HL-60 (cell line): Measurements from ENCODE around the gene XPNPEP3.

Experiments used
- DNase-seq, 2 experiments: peaks; one replicate each; pipeline ENCODE4 v3.0.0-alpha.2; 2010 to 2020; ENCODE audit warnings: low read depth in 1 of 2, low spot score in 1 of 2
- H3K27ac ChIP-seq: fragments of 250-450 bp; sonication (Bioruptor Pico); replicated peaks from 2 replicates; pipeline ENCODE4 v1.5.1; 2020; ENCODE audit warnings: mild to moderate bottlenecking, moderate library complexity
- H3K27me3 ChIP-seq: fragments of 250-450 bp; sonication (Bioruptor Pico); 2 replicates; pipeline ENCODE4 v1.5.1; 2021; ENCODE audit warnings: mild to moderate bottlenecking, moderate library complexity; ENCODE audit not compliant: insufficient read depth, poor library complexity, severe bottlenecking
- H3K4me3 ChIP-seq: replicated peaks from 2 replicates; pipeline ENCODE4 v1.5.1; 2011; ENCODE audit warnings: mild to moderate bottlenecking, control low read depth, low read length; ENCODE audit not compliant: insufficient read depth
- GABPA ChIP-seq: IDR thresholded peaks from 2 replicates; pipeline ENCODE4 v1.6.1; 2012; ENCODE audit warnings: low read depth
- POLR2AphosphoS5 ChIP-seq: IDR thresholded peaks from 2 replicates; pipeline ENCODE4 v1.6.1; 2012; ENCODE audit warnings: low read depth
- SPI1 ChIP-seq: IDR thresholded peaks from 2 replicates; pipeline ENCODE4 v1.6.1; 2012; ENCODE audit warnings: low read depth, mild to moderate bottlenecking, borderline replicate concordance
- TF ChIP-seq, protein P1 (sequence below): IDR thresholded peaks from 2 replicates; pipeline ENCODE4 v1.6.1; 2012; ENCODE audit warnings: low read depth; ENCODE audit not compliant: insufficient replicate concordance
- TF ChIP-seq, protein P2 (sequence below): IDR thresholded peaks from one replicate; pipeline ENCODE4 v1.5.1; 2011; ENCODE audit warnings: low read length, control low read depth, inconsistent platforms; ENCODE audit not compliant: insufficient read depth

Gene XPNPEP3

DNA sequence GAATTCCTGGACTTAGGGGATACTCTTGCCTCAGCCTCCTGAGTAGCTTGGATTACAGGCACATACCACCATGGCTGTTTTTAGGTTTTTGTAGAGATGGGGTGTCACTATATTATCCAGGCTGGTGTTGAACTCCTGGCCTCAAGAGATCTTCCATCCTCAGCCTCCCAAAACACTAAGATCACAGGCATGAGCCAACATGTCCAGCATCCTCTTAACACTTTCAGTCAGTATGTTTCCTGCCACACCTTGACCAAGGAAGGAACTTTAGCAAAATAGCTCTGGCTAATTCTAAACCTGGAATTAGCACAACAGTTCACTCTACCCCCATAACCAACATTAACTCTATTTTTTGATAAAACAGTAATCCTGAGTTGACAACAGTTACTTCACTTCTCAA, 32.2 kb downstream of the XPNPEP3 start:
- TF ChIP-seq, protein P1, sequence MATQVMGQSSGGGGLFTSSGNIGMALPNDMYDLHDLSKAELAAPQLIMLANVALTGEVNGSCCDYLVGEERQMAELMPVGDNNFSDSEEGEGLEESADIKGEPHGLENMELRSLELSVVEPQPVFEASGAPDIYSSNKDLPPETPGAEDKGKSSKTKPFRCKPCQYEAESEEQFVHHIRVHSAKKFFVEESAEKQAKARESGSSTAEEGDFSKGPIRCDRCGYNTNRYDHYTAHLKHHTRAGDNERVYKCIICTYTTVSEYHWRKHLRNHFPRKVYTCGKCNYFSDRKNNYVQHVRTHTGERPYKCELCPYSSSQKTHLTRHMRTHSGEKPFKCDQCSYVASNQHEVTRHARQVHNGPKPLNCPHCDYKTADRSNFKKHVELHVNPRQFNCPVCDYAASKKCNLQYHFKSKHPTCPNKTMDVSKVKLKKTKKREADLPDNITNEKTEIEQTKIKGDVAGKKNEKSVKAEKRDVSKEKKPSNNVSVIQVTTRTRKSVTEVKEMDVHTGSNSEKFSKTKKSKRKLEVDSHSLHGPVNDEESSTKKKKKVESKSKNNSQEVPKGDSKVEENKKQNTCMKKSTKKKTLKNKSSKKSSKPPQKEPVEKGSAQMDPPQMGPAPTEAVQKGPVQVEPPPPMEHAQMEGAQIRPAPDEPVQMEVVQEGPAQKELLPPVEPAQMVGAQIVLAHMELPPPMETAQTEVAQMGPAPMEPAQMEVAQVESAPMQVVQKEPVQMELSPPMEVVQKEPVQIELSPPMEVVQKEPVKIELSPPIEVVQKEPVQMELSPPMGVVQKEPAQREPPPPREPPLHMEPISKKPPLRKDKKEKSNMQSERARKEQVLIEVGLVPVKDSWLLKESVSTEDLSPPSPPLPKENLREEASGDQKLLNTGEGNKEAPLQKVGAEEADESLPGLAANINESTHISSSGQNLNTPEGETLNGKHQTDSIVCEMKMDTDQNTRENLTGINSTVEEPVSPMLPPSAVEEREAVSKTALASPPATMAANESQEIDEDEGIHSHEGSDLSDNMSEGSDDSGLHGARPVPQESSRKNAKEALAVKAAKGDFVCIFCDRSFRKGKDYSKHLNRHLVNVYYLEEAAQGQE = no peak
- no peak overlapping the region for H3K27ac ChIP-seq
- no peak for DNase-seq
- no peaks in the 10 kb centered on the region for H3K27me3 ChIP-seq
- H3K4me3 ChIP-seq = no peak overlapping the region

DNA sequence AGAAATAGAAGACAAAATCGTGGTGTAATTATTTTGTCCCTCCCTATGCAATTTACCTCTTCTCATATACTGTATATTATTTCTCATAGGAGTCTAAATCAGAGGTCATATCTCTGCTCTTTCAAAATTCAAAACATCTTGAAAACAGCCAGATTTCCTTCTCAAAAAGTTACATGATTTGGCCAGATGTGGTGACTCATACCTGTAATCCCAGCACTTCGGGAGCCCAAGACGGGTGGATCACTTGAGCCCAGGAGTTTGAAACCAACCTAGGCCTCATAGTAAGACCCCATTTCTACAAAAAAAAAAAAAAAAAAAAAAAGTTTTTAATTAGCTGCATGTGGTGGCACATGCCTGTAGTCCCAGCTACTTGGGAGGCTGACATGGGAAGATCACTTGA, 33.9 kb downstream of the XPNPEP3 start:
- DNase-seq = no peak
- TF ChIP-seq, protein P2, sequence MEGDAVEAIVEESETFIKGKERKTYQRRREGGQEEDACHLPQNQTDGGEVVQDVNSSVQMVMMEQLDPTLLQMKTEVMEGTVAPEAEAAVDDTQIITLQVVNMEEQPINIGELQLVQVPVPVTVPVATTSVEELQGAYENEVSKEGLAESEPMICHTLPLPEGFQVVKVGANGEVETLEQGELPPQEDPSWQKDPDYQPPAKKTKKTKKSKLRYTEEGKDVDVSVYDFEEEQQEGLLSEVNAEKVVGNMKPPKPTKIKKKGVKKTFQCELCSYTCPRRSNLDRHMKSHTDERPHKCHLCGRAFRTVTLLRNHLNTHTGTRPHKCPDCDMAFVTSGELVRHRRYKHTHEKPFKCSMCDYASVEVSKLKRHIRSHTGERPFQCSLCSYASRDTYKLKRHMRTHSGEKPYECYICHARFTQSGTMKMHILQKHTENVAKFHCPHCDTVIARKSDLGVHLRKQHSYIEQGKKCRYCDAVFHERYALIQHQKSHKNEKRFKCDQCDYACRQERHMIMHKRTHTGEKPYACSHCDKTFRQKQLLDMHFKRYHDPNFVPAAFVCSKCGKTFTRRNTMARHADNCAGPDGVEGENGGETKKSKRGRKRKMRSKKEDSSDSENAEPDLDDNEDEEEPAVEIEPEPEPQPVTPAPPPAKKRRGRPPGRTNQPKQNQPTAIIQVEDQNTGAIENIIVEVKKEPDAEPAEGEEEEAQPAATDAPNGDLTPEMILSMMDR = no peak
- TF ChIP-seq, protein P1 = no peak
- TF ChIP-seq GABPA = no peak
- no peak for TF ChIP-seq SPI1
- no peak for TF ChIP-seq POLR2AphosphoS5
- H3K27me3 ChIP-seq = no peaks in the 10 kb centered on the region
- no peak overlapping the region for H3K4me3 ChIP-seq
- H3K27ac ChIP-seq = no peak overlapping the region

DNA sequence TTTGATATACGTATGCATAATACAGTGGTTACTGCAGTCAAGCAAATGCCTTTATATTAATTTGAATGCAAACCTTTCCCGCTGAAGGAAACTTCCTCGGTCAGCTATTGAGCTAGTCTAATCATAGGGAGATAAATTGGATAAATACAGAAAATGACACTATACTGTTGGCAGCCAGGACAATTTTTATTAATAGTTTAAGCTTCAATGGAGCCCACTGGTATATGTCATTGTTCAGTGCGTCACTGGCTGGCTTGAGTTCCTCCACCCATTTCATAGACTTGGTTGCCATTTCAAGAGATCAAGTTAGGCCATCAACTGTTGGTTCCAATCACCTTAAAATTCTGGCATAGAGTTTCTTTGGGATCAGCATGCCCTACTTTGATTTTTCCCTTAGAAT, 37.5 kb downstream of the XPNPEP3 start:
- TF ChIP-seq SPI1 (no peak), POLR2AphosphoS5 (no peak), GABPA (no peak)
- TF ChIP-seq, protein P1 = no peak
- TF ChIP-seq, protein P2 = no peak
- no peak overlapping the region for H3K4me3 ChIP-seq
- H3K27ac ChIP-seq = no peak overlapping the region
- H3K27me3 ChIP-seq = no peaks in the 10 kb centered on the region
- DNase-seq = no peak

DNA sequence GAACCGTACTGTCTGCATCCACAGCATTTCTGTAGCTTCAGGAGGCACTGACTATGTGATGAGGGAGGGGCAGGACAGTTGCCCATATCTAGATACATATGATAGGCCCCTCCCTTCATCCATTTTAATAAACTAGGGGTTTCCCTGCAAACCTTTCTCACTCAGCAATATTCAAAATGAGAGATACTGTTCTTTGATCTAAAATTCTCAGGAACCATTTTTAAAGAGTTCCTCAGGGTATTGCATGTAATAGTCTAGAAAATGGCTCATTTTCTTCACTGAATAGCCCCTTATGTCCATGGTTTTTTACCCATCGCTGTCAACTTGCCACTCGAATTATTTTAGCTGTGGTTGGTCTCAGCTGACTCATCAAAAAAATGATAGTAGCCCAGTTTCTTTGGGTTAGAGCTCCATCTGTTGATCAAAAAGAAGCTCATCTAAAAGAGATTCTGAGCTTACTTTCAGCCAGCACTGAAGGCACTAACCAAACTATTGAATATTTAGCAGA, 42.0 kb downstream of the XPNPEP3 start:
- H3K27ac ChIP-seq = no peak overlapping the region
- H3K4me3 ChIP-seq = no peak overlapping the region
- no peaks in the 10 kb centered on the region for H3K27me3 ChIP-seq
- no peak for TF ChIP-seq SPI1
- TF ChIP-seq, protein P1 = no peak
- TF ChIP-seq POLR2AphosphoS5 = no peak
- peak; percentile 14 to 29 for DNase-seq
